UCSD-AML1 (cell line): ENCODE measurements around the gene FAM222A.

Experiments
- DNase-seq: peaks from one replicate; lab custom pipeline; 2025; ENCODE audit not compliant: unreplicated experiment; lab: John Stamatoyannopoulos, UW

The FAM222A gene

DNA sequence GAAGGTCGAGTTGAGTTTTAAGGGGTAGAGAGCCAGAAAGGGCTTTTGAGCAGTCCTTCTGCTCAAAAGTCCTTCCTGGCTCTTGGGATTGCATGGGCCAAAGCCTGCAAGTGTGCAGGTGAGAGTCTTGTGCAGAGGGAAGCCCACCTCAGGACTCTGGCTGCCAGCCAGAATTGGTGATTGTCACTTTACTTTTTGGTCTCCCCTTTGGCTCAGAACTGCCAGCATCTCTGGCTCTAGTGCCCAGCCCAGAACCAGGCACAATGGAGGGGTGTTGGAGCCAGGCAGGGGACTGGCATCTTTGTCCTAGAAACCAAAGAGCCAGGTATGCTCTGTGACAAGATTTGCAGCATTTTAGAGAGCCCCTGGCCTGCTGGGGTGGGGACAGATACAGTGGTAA lies 23.5 kb downstream of the FAM222A start:
- no peak for DNase-seq

DNA sequence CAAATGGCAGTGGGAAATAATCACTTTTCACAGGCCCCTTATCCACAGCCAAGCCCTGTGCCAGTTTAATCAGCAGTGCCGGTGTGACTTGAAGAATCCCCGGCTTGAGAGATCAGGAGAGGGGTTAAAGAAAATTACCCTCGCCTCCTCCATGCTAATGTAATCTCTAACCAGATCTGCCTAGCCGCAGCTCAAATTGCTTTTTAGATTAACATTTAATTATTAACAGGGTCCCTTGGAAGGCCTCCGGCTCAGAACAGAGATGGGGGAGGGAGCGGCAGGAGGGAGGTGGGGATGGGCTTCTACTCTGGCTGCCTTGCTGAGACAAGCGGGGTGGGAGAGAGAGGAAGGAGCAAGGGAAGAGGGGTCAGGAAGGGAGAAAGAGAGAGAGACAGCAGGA lies 24.0 kb downstream of the FAM222A start:
- DNase-seq = no peak

DNA sequence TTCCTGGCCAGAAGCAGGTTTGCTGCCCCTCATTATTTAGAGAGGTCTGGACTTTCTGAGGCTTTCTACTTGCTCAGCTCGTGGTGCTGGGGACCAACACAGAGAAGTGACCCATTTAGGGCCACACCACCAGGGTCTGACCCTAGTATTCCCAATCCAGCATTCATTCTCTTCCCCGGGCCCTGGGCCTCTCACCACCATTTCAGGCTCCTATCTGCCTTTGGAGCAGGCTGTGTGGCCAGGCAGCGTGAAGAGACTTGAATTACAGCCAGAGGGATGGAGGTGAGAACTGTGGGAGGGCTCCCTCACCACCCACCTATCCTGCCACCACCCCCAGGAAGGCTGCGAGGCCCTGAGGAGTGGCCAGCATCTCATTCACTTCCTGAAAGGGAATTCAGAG lies 24.6 kb downstream of the FAM222A start:
- DNase-seq = no peak

DNA sequence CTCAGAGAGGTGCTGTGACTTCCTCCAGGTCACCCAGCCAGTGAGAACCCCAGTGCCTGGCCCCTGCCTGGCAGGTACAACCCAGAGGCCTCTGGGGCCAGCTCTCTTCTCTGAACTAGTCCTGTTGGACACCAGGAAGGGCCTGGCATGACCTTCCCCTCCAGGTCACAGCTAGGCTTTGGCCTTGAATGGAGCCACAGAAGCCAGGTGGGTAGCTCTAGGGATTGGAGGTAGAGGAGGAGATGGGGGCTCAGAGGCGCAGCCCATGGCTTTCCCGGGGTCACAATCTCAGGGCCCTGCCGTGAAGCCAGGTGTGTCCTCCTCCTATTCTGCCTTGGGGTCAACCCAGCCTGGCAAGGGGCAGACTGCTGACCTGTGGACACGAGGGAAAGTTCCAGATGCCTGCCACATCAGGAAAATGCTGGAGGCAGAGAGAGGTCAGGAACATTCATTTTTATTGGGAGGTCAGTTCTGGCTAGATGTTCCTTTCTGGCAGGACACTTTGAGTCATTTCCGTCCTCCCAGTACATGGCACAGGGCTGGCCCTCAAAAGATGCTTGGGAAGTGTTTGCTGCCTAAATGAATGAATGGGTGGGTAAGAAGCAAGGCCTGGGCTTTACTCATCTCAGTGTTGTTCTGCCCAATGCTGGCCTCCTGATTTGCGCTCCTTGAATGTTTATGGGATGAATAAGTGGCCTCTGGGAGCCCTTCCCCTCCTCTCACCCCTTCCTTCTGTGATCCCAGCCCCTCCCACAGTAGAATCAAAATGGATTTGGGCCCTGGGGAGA lies 25.4 kb downstream of the FAM222A start:
- DNase-seq = no peak

DNA sequence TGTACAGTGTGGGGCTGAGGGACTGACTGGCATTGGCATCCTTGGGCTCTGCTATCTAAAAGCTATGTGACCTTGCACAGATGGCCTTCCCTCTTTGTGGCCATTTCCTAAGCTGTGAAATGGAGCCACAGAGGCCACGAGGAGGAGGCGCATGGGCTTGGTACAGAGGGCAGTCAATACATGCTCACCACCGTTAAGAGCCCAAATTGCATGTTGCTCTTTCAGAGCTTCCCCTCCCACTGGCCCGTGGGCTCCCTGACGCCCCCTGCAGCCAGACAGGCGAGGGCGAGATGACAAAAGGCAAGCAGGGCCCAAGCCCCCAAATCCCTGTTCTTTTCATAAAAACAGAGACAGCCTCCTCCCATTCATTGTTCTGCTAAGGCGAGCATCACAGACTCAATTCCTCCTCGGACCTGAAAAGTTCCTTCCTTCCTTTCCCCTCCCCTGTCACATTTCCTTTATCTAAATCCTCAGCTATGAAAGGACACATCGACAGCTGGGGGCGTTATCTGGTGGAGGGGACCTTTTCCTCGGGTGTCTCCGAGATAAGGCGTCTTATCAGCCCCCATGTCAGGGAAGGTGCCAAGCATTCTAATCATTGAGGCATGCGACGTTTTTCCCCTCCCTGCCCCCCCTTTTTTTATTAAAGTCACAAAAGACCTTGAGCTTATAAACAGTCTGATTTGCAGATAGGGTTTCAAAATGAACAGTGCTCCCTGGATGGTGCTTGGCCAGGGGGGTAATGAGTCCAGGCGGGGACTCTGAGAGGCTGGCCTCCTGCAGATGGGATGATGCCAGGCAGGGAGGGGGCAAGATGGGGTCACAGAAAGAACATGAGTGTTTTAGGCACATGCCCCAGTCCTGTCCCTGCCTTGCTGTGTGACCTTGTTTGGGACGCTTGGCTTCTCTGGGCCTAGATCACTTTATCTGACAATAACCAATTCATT lies 26.4 kb downstream of the FAM222A start:
- no peak for DNase-seq

DNA sequence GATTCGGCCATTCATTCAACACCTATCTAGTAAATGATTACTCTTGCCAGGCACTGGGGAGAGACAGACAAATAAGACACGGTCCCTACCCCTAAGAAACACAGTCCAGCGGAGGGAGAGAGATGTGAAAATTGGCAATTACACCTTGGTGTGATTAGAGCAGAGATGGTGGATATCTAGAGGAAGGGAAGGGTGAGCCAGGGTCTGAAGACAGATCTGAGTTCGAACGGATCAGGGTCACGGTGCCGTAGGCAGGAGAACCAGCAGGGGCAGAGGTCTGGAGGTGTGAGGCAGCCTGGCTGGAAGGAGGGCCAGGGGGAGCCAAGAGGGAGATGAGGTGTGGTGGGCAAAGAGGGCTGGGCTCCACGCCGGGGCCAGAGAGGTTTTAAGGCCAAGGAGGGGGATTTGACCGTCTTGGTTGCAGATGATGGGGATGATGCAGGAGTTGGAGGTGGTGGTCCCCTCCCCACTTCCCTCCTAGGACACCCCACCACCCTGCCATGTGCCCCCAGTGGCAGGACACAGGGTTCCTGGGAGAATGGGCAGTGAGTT lies 27.1 kb downstream of the FAM222A start:
- no peak for DNase-seq

DNA sequence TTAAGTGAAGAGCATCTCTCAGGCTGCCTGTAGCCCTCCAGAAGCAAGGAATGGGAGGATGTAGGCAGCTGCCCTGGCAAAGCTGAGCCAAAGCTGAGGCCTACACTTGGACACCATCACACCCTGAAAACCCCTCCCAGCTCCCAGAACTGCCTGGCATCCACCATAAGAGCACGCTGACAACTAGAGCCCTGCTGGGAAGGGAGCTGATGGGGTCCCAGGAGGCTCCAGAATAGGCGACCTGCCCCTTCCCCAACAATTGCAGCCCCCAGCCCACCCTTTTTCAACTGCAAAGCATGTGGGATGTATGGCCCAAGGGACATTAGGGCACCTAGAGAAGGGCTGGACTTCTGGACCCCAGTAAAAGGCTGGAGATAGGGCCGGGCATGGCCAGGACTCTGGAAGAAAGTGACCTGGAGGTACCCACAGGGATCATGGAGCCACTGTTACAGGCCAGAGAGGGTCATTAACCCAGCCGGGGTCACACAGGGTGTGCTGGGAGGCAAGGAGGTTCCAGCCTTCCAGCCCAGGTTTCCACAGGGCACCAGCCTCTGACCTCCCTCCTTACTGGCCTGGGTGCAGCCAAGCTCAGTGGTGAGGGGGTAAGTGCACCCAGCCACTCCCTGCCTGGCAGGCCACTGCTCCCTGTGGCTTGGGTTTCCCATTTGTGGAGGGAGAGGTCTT lies 27.8 kb downstream of the FAM222A start:
- DNase-seq = no peak

DNA sequence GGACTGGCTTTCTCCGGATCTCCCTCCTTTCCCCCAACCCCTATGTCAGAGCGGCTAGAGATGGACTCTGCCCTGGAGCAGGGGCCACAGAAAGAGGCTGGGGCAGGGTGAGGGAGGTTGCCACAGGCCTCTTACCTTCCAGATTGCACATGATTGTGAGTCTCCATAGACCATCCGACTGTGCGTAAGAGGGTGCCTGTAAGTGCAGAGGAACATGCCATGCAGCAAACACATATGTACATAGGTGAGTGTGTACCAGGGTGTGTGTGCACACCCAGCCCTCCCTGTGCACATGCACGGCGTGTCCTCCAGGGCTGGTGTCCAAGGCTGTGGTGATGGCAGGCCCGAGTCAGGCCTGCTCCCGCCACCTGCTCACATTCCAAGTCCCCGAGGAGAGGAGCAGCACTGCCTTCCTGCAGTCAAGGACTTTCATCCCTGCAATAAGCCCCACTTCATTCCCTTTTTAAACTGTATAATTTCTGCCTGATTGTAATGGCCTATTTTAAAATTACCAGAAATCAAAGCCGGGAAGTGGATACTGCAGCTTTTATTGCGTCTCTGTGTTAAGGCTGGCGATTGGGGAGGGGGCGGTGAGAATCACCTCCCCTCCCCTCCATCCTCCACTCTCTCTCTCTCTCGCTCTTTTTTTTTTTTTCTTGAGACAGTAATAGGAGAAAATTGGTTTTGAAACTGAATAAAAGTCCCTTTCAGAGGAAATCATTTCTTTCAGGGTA lies 28.5 kb downstream of the FAM222A start:
- DNase-seq = no peak

DNA sequence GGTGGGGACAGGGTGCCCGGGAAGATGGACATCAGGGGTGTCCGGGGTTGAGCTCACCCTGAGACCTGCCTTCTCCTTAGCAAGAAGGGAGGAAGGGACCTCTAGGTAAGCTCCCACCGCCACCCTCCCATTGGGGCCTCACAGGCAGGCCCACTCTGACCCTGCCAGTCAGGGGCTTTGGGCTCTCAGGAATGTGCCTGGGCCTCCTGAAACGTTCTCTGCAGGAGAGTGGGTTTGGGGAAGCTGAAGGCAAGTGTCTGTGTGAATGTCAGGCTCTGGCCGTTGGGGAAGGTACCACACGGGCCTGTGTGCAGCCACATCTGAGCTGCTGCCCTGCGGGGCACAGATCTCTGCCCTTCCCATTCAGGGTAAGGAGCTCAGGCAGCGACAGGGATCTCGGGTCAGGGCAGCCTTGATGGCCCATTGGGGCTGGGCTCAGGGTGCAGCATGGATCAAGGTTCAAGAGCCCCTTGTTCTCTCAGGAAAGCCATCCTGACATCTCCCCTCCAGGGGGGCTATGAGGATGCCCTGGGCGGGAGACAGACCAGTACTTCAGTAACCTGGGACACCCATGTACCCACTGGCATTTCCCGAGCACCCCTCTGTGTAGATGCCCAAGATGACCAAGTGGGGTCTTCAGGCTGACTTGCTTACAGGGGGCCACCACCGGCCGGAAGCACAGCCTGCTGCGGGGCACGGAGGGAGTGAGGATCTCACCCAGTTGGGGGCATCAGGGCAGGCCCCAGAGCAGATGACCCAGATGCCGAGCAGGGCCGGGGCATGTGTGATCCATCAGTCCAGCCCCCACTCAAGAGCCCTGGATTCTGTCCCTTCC lies 29.7 kb downstream of the FAM222A start:
- DNase-seq = no peak

DNA sequence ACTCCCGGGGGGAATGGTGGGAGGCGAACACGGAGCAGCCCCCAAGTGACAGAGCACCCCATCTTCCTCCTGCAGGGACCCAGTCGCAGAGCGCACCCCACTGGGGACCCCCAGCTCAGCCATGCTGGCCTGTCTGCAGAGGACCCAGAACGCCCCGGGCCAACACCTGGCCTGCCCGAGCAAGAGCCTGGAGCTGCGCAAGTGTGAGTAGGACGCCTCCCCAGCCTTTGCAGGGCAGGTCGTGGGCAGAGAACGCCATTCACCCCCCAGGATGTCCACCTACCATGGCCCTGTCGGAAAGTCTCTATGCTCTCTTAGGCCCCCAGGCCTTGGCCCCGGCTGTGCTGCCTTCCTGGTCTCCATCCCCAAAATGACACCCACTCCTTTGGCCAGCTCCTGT lies 30.4 kb downstream of the FAM222A start:
- DNase-seq = no peak

DNA sequence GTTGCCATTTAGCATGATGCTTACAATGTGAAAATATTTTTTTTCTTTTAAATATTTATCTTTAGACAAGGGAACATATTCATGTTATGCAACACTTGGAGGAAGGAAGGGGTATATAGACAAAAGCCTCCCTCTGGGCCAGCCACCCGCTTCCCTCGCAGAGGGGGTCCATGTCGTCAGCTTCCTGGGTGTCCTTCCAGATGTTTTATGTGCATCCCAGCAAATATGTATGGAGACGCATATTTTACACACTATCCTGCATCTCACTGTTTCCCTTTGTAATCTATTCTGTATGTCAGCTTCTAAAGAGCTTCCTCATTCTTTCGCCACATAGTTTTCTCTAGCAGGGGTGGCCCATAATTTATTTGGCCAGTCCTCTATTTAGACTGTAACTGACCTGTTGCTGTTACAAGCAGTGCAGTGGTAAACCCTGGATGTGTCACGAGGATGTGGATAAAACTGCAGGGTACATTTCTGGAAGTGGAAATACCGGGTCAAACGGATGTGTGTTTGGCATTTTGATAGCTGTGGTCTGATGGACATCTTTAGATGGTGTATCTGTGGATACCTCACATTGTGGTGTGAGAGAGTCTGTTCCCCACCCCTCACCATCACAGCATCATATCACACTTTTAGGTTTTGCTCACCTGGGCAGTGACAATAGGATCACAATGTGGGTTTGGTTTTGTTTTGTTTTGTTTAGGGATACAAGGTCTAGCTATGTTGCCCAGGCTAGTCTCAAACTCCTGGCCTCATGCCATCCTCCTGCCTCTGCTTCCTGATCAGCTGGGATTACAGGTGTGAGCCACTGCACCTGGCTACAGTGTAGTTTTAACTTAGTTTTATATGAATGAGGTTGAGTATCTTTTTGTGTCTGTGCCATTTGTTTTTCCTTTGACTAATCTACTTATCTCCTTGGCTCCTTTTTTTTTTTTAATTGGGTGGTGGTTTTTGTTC lies 31.6 kb downstream of the FAM222A start:
- no peak for DNase-seq

DNA sequence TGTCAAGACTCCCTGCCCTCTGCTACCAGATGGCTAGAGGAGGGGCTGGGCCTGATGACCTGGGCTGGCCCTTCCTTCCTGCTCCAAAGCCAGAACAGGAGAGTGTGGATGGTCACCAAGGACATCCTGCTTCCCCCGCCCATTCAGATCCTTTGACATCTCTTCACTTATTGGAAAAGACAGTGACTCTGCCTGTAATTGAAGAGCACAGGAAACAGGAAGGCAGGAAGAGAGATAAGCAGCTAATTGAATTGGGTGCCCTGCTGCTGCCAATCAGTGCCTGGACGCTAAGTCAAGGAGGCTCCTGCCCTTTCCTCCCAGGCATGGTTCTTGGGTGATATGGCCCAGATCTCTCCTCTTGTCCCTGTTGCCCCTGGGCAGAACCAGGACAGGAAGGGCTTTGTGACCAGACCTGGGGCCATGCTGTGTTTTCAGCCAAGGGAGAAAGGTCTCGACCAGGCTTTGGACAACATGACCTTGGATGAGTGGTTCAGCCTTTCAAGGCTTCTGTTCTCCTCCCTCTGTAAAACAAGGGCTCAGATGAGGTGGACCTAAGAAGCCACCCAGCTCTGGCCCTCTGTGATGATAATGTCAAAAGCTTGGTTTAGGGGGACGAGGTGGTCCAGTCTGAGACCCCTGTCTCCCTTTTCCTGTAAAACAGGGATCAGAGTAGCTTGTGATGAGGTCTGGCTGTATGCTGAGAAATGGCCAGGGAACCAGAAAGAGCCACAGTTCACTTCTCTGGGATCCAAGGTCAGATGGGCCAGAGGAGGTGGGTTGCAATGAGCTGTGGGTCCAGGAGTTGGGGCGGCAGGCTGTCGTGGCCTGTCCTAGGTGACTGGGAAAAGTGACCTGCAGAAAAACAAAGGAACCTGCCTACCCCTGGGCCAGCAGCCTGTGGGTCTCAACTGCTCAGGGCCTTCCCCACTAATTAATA lies 38.8 kb downstream of the FAM222A start:
- no peak for DNase-seq

DNA sequence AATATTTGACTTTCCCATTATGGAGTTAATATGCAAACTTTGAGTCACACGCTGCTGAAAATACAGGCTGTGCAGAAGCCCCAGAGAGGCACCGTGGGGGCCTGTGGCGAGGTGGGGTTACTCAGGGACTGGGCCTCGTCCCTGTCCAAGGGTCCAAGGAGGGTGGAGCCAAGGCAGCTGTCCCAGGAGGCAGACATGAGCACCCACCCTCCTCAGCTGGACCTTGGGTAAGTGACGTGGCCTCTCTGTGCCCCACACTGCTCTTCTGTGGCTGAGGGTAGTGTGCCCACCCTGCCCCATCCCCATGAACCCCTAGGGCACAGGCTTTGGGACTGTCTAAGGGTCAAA lies 39.4 kb downstream of the FAM222A start:
- DNase-seq = no peak

DNA sequence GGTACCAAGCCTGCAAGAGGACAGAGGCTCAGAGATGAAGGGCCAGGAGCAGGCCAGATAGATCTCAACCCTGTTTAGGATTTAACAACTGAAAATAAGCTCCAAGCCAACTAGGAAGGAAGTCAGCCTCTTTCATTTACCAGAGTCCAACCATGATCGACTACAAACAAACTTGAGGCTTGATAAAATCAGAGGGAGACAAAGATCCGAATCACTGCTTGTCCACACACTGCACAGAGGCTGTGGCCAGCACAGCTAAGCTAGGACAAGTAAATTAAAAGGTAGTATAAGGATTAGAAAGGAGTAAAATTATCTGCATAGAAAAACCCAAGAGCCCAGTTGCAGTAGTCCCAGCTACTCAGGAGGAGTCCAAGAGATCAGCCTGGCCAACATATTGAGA lies 40.3 kb downstream of the FAM222A start:
- no peak for DNase-seq

DNA sequence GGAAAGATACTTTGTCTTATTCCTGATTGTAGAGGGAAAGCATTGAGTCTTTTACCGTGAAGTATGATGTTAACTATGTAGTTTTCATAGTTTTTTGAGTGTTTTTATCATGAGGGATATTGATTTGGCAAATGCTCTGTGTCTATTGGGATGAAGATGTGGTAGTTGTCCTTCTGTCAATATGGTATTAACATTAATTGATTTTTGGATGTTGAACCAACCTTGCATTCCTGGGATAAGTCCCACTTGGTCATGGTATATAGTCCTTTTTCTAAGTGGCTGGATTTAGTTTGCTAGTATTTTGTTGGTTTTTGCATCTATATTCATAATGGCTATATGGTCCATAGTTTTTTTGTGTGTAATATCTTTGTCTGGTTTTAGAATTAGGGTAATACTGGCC lies 42.8 kb downstream of the FAM222A start:
- no peak for DNase-seq

DNA sequence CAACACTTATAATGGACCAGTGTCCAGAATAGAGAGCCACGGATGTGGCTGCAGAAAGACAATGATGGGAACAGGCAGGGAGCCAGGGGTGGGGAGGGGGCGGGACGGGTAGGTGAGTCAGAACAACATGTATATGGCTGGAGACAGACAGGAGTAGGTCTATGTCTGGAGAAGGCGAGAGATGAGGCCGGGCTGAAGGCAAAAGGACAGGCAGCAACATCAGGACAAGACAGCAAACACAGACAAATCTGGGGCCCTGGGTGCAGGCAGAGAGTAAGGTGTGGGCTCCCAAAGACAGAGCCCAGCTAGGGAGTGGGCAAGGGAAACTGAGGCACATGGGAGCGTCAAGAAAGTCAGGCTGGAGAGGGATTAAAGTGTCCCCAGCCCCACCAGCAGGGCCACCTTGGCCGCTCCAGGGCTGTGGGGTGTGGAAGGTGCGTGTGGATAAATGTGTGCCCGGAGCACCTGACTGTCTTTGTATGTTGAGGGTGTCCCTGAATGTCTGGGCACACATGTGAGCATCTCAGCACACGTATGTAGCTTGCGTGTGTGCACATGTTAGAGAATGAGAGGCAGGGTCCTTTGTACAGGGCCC lies 44.1 kb downstream of the FAM222A start:
- no peak for DNase-seq
